Stomach smooth muscle (tissue), 2 donors: ENCODE data around the gene IRX6.

Source experiments
- H3K27ac ChIP-seq: one replicate; pipeline ENCODE4 v1.7.0; 2013; ENCODE audit warnings: mild to moderate bottlenecking, low read length, inconsistent platforms
- H3K27me3 ChIP-seq, 2 donors: one replicate each; pipeline ENCODE4 v1.7.0; 2013; ENCODE audit warnings: low read length in 2 of 2; ENCODE audit not compliant: insufficient read depth in 2 of 2, control insufficient read depth in 1 of 2
- H3K36me3 ChIP-seq, 2 donors: one replicate each; pipeline ENCODE4 v1.7.0; 2013; ENCODE audit warnings: low read length in 2 of 2; ENCODE audit not compliant: control insufficient read depth in 2 of 2, insufficient read depth in 2 of 2
- H3K4me1 ChIP-seq: one replicate; pipeline ENCODE4 v1.7.0; 2013; ENCODE audit warnings: low read length; ENCODE audit not compliant: control insufficient read depth, insufficient read depth
- H3K4me3 ChIP-seq, 2 donors: one replicate each; pipeline ENCODE4 v1.7.0; 2013; ENCODE audit warnings: low read length in 2 of 2
- H3K9ac ChIP-seq, 2 donors: one replicate each; pipeline ENCODE4 v1.7.0; 2013; ENCODE audit warnings: low read length in 2 of 2, mild to moderate bottlenecking in 1 of 2
- H3K9me3 ChIP-seq, 2 donors: one replicate each; pipeline ENCODE4 v1.7.0; 2013; ENCODE audit warnings: low read length in 2 of 2; ENCODE audit not compliant: control insufficient read depth in 2 of 2
- donor health status: healthy.
- donor health status: Pancreatic carcinoma.

Gene IRX6

DNA sequence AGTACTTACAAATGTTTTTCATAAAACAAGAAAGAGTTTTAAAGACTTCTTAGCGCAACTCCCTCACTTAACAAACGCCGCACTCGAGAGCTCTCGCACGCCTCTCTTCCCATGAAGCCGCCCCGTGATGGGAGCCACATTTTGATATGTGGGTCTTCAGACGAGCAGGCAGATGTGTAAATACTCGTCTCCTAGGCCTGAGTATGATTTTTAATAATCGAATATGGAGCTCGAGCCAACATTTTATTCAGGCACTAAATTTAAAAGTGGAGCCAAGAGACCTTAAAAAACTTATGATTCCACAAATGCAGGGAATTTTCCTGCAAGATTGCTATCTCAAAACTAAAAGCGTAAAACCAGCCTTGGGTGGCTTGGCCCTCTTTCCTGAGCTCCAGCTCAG is 55.4 kb downstream of the IRX6 start:
- H3K4me1 ChIP-seq, result no peaks in the 10 kb centered on the region
- peaks cover 0 to 7% of the 10 kb centered on the region in 2 donors for H3K27me3 ChIP-seq
- no peak overlapping the region for H3K27ac ChIP-seq
- H3K4me3 ChIP-seq, result no peak overlapping the region
- no peaks in the 10 kb centered on the region for H3K9me3 ChIP-seq
- H3K9ac ChIP-seq, result no peak overlapping the region
- no peaks in the 10 kb centered on the region for H3K36me3 ChIP-seq

DNA sequence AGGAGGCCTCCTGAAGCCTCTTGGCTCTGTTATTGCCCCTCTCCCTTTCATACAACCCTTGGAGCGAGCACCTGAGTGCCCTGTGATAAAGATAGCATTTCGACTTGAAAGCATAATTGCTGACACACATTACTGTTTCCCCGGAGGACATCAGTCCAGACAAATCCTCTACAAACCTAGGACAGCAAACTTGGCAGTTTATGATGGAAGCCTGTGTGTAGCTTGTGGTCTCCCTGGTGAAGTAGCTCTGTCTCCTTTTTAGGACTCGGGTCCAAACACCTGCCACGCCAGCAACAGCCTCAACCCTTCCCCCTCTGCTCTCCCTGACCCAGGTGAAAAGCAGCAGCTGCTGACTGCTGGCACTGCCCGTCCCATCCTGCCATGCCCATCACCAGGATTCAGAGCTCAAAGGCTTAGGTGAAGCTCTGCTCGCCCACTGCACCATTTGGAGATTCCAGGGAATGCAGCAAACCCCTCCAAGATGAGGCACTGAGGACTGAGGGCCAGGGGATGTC is 55.9 kb downstream of the IRX6 start:
- Histone ChIP-seq H3K9me3 (no peaks in the 10 kb centered on the region), H3K4me3 (no peak overlapping the region), H3K36me3 (no peaks in the 10 kb centered on the region), H3K27ac (no peak overlapping the region), H3K9ac (no peak overlapping the region), H3K27me3 (peaks cover 0 to 7% of the 10 kb centered on the region in 2 donors), H3K4me1 (no peaks in the 10 kb centered on the region)
